H9 (cell line): ENCODE measurements around the gene EPS8. TPM values are rescaled to one million over a fixed set of nuclear protein-coding genes. Genes with fewer than 3 reads are reported as not detected.

ENCODE experiments used
- DNase-seq: peaks from one replicate; pipeline ENCODE4 v3.0.0-alpha.2; 2017
- H2AFZ ChIP-seq: one replicate; pipeline ENCODE4 v1.6.1; 2013; ENCODE audit warnings: mild to moderate bottlenecking, low read length, control low read depth, moderate library complexity
- H2AK5ac ChIP-seq: 2 replicates; pipeline ENCODE4 v1.6.1; 2013; ENCODE audit warnings: low read length, control low read depth, mixed read lengths; ENCODE audit not compliant: insufficient read length
- H2BK120ac ChIP-seq: one replicate; pipeline ENCODE4 v1.6.1; 2013; ENCODE audit warnings: low read depth, mild to moderate bottlenecking, low read length, control low read depth, inconsistent platforms; ENCODE audit not compliant: poor library complexity, severe bottlenecking
- H2BK12ac ChIP-seq: 2 replicates; pipeline ENCODE4 v1.6.1; 2013; ENCODE audit warnings: low read length, control low read depth, mixed read lengths, low read depth; ENCODE audit not compliant: insufficient read length
- H2BK15ac ChIP-seq: 2 replicates; pipeline ENCODE4 v1.6.1; 2013; ENCODE audit warnings: low read depth, low read length, control low read depth
- H2BK20ac ChIP-seq: one replicate; pipeline ENCODE4 v1.6.1; 2013; ENCODE audit warnings: low read depth, mild to moderate bottlenecking, low read length, control low read depth, inconsistent platforms; ENCODE audit not compliant: poor library complexity, severe bottlenecking
- H2BK5ac ChIP-seq: 2 replicates; pipeline ENCODE4 v1.6.1; 2013; ENCODE audit warnings: low read length, control low read depth, mixed read lengths; ENCODE audit not compliant: insufficient read length
- H3K14ac ChIP-seq: 2 replicates; pipeline ENCODE4 v1.6.1; 2013; ENCODE audit warnings: low read length, control low read depth; ENCODE audit not compliant: insufficient read depth
- H3K18ac ChIP-seq: 2 replicates; pipeline ENCODE4 v1.6.1; 2013; ENCODE audit warnings: low read depth, mild to moderate bottlenecking, mixed read lengths, low read length, control low read depth; ENCODE audit not compliant: insufficient read length
- H3K23ac ChIP-seq: 2 replicates; pipeline ENCODE4 v1.6.1; 2013; ENCODE audit warnings: low read length, control low read depth, mixed read lengths, low read depth; ENCODE audit not compliant: insufficient read length
- H3K23me2 ChIP-seq: 2 replicates; pipeline ENCODE4 v1.6.1; 2013; ENCODE audit warnings: low read depth, mild to moderate bottlenecking, mixed read lengths, low read length, control low read depth; ENCODE audit not compliant: insufficient read length, poor library complexity, severe bottlenecking
- H3K27ac ChIP-seq: 2 replicates; pipeline ENCODE4 v1.5.1; 2013; ENCODE audit warnings: low read length, control low read depth, mixed read lengths, low read depth; ENCODE audit not compliant: insufficient read length
- H3K27me3 ChIP-seq: 2 replicates; pipeline ENCODE4 v1.6.1; 2013; ENCODE audit warnings: low read length, control low read depth, inconsistent platforms; ENCODE audit not compliant: insufficient read depth
- H3K4ac ChIP-seq: 2 replicates; pipeline ENCODE4 v1.6.1; 2013; ENCODE audit warnings: low read depth, mild to moderate bottlenecking, control low read depth, inconsistent platforms, low read length, moderate library complexity
- H3K4me1 ChIP-seq: 2 replicates; pipeline ENCODE4 v1.6.1; 2013; ENCODE audit warnings: low read length, control low read depth, inconsistent platforms; ENCODE audit not compliant: insufficient read depth
- H3K4me2 ChIP-seq: 2 replicates; pipeline ENCODE4 v1.6.1; 2013; ENCODE audit warnings: low read length, control low read depth, mixed read lengths; ENCODE audit not compliant: insufficient read length, insufficient read depth
- H3K56ac ChIP-seq: 2 replicates; pipeline ENCODE4 v1.6.1; 2013; ENCODE audit warnings: low read depth, mild to moderate bottlenecking, mixed read lengths, low read length, control low read depth; ENCODE audit not compliant: insufficient read length
- H3K79me1 ChIP-seq: 2 replicates; pipeline ENCODE4 v1.6.1; 2013; ENCODE audit warnings: low read depth, mild to moderate bottlenecking, moderate library complexity, low read length, control low read depth, inconsistent platforms; ENCODE audit not compliant: insufficient read depth, poor library complexity, severe bottlenecking
- H3K79me2 ChIP-seq: 2 replicates; pipeline ENCODE4 v1.6.1; 2013; ENCODE audit warnings: low read length, control low read depth, inconsistent platforms; ENCODE audit not compliant: insufficient read depth
- H3K9ac ChIP-seq: 2 replicates; pipeline ENCODE4 v1.6.1; 2013; ENCODE audit warnings: low read length, control low read depth, mixed read lengths; ENCODE audit not compliant: insufficient read length; ENCODE audit errors: extremely low read depth
- H3K9me3 ChIP-seq: one replicate; pipeline ENCODE4 v1.6.1; 2013; ENCODE audit warnings: low read depth, low read length, inconsistent platforms; ENCODE audit not compliant: control insufficient read depth
- H3T11ph ChIP-seq: one replicate; pipeline ENCODE4 v1.6.1; 2013; ENCODE audit warnings: mild to moderate bottlenecking, low read length, control low read depth, inconsistent platforms
- H4K20me1 ChIP-seq: one replicate; pipeline ENCODE4 v1.6.1; 2013; ENCODE audit not compliant: control insufficient read depth, insufficient read length, insufficient read depth
- H4K5ac ChIP-seq: 2 replicates; pipeline ENCODE4 v1.6.1; 2013; ENCODE audit warnings: low read depth, mild to moderate bottlenecking, mixed read lengths, low read length, control low read depth; ENCODE audit not compliant: insufficient read length
- H4K8ac ChIP-seq: replicated peaks from 2 replicates; pipeline ENCODE4 v1.6.1; 2013; ENCODE audit warnings: low read length, control low read depth, mixed read lengths, low read depth; ENCODE audit not compliant: insufficient read length
- H4K91ac ChIP-seq: 2 replicates; pipeline ENCODE4 v1.6.1; 2013; ENCODE audit warnings: low read depth, mild to moderate bottlenecking, moderate library complexity, mixed read lengths, low read length, control low read depth; ENCODE audit not compliant: insufficient read length
- H3K27ac Mint-ChIP-seq, 3 experiments: 2 replicates in 2 of 3; 3 replicates in 1 of 3; pipeline ENCODE4 v1.8.0; 2020 to 2021; ENCODE audit warnings: mixed read lengths in 3 of 3, mild to moderate bottlenecking in 1 of 3, moderate library complexity in 1 of 3
- H3K27me3 Mint-ChIP-seq: 2 replicates; pipeline ENCODE4 v1.8.0; 2021; ENCODE audit warnings: low read depth, mild to moderate bottlenecking, moderate library complexity, mixed read lengths
- H3K36me3 Mint-ChIP-seq, 3 experiments: 2 replicates in 2 of 3; 3 replicates in 1 of 3; pipeline ENCODE4 v1.8.0; 2020 to 2021; ENCODE audit warnings: low read depth in 3 of 3, mixed read lengths in 3 of 3; ENCODE audit not compliant: insufficient read depth in 1 of 3
- H3K4me1 Mint-ChIP-seq, 2 experiments: 2 replicates each; pipeline ENCODE4 v1.8.0; 2020; ENCODE audit warnings: mixed read lengths in 2 of 2
- H3K4me3 Mint-ChIP-seq, 2 experiments: 2 replicates in 1 of 2; 3 replicates in 1 of 2; pipeline ENCODE4 v1.8.0; 2020 to 2021; ENCODE audit warnings: mild to moderate bottlenecking in 2 of 2, mixed read lengths in 2 of 2, moderate library complexity in 1 of 2
- H3K9me3 Mint-ChIP-seq, 2 experiments: 2 replicates in 1 of 2; 3 replicates in 1 of 2; pipeline ENCODE4 v1.8.0; 2020; ENCODE audit warnings: mild to moderate bottlenecking in 2 of 2, mixed read lengths in 2 of 2, moderate library complexity in 1 of 2
- CTCF ChIP-seq: fragments of 200-600 bp; sonication (generic); conservative IDR thresholded peaks from 3 replicates; pipeline ENCODE4 v1.8.0; 2021; ENCODE audit warnings: antibody characterized with exemption, mild to moderate bottlenecking
- WGBS: extraction: QIAGEN DNeasy Blood & Tissue Kit; methylation state at CpG from one replicate; pipeline ENCODE4 v1.1.7; 2013; ENCODE audit warnings: missing lambda C conversion rate, low lambda C conversion rate, mixed read lengths; ENCODE audit not compliant: insufficient read length; ENCODE audit errors: extremely low coverage; 5-methylcytosine and 5-hydroxymethylcytosine counted together
- total RNA-seq: library from RNA; stranded (reverse); gene quantifications from 2 replicates; pipeline ENCODE4 v1.2.1, GENCODE V29; 2021

Gene EPS8
- total RNA-seq, 1 experiment from 2014 or later: 2.2 TPM

DNA sequence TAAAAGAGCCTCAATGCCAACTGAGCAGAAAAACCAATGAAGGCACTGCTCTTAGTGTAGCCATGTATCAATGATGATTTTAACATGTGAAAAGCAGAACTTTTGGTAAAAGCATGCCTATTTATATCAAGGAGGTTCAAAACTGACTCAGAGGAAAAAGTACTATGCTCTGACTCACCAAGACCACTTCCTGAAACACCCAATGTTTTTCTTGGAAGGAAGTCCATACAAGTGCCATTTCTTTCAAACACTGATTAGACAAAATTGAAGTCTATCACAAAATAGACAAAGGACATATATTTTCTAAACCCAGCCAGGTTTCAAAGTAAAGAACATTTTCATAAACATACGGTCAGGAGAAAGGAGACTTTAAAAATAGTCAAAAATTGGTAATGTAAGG is 88.6 kb downstream of the EPS8 start:
- no peak overlapping the region for H4K5ac ChIP-seq
- no CpG with 5 or more reads among the region's 1 CpG for WGBS
- H3K23me2 ChIP-seq: no peaks in the 10 kb centered on the region
- no peak overlapping the region for H3K56ac ChIP-seq
- no peak overlapping the region for H3K4ac ChIP-seq
- H3K27ac Mint-ChIP-seq: no peak overlapping the region
- no peak overlapping the region for H2AK5ac ChIP-seq
- no peaks in the 10 kb centered on the region for H3K36me3 Mint-ChIP-seq
- no peak overlapping the region for H2BK20ac ChIP-seq
- H3K18ac ChIP-seq: no peak overlapping the region
- H2BK120ac ChIP-seq: no peak overlapping the region
- no peak overlapping the region for H2BK15ac ChIP-seq
- H3K79me1 ChIP-seq: no peaks in the 10 kb centered on the region
- H4K91ac ChIP-seq: no peak overlapping the region
- no peaks in the 10 kb centered on the region for H3K27me3 Mint-ChIP-seq
- H3K27me3 ChIP-seq: no peaks in the 10 kb centered on the region
- no peak overlapping the region for H3K14ac ChIP-seq
- no peaks in the 10 kb centered on the region for H3K9me3 ChIP-seq
- no peaks in the 10 kb centered on the region for H3K79me2 ChIP-seq
- H3K9ac ChIP-seq: no peak overlapping the region
- H3K4me2 ChIP-seq: no peak overlapping the region
- no peak for TF ChIP-seq CTCF
- H3K9me3 Mint-ChIP-seq: no peaks in the 10 kb centered on the region
- H3K4me1 ChIP-seq: no peaks in the 10 kb centered on the region
- no peak for DNase-seq
- no peaks in the 10 kb centered on the region for H4K20me1 ChIP-seq
- no peak overlapping the region for H2BK12ac ChIP-seq
- H3K4me3 Mint-ChIP-seq: no peak overlapping the region
- no peak overlapping the region for H4K8ac ChIP-seq
- no peak overlapping the region for H2BK5ac ChIP-seq
- H3T11ph ChIP-seq: no peak overlapping the region
- no peak overlapping the region for H3K27ac ChIP-seq
- H3K4me1 Mint-ChIP-seq: peaks cover 0 to 6% of the 10 kb centered on the region in 2 experiments; a peak in 2 of 4 replicates
- H3K23ac ChIP-seq: no peak overlapping the region
- no peak overlapping the region for H2AFZ ChIP-seq
